Left lung (tissue), 10 donors: ENCODE measurements around the gene LRPAP1. TPM values are rescaled to one million over a fixed set of nuclear protein-coding genes. Genes with fewer than 3 reads are reported as not detected.

Source experiments
- ATAC-seq: fragments of 200-7000 bp; cut with Tn5 transposase; one replicate; pipeline ENCODE4 v1.9.1; 2020; ENCODE audit warnings: moderate library complexity
- DNase-seq, 4 donors: peaks; one replicate each; pipeline ENCODE4 v3.0.0-alpha.2; 2013 to 2020
- H3K27ac ChIP-seq, 2 donors: fragments of 200-600 bp; sonication (generic) in 1 of 2; one replicate each; pipeline versions ENCODE4 v1.5.0 to v1.8.0; 2020 to 2021
- H3K27me3 ChIP-seq, 2 donors: fragments of 200-600 bp; sonication (generic) in 1 of 2; one replicate each; pipeline versions ENCODE4 v1.5.0 to v1.8.0; 2020 to 2021
- H3K36me3 ChIP-seq, 2 donors: fragments of 200-600 bp; sonication (generic) in 1 of 2; one replicate each; pipeline versions ENCODE4 v1.5.0 to v1.8.0; 2020 to 2021
- H3K4me1 ChIP-seq, 2 donors: fragments of 200-600 bp; one replicate each; pipeline ENCODE4 v1.8.0; 2021
- H3K4me3 ChIP-seq, 2 donors: fragments of 200-600 bp; sonication (generic) in 1 of 2; one replicate each; pipeline versions ENCODE4 v1.5.0 to v1.8.0; 2020 to 2021; ENCODE audit warnings: mild to moderate bottlenecking in 1 of 2
- H3K9me3 ChIP-seq, 2 donors: fragments of 200-600 bp; sonication (generic) in 1 of 2; one replicate each; pipeline versions ENCODE4 v1.5.0 to v1.8.0; 2020 to 2021
- intact Hi-C, 2 donors: fragments of 100-400 bp; cut with DNase I; formaldehyde crosslinking; loops; one replicate each; pipeline versions ENCODE4 v1.11.2 to v1.14.2; 2022
- polyA plus RNA-seq, 6 donors: library from polyadenylated mRNA; unstranded; fragments of 120-200 nt; gene quantifications; one replicate each; pipeline ENCODE4 v1.2.1, GENCODE V29; 2013; ENCODE audit not compliant: insufficient read length in 6 of 6
- total RNA-seq, 2 donors: library from RNA; stranded (reverse); fragmentation: NEBNext Ultra II Directional; extraction: Animal tissue kit (Norgen Biotek cat#: 25700); gene quantifications; one replicate each; pipeline ENCODE4 v1.2.1, GENCODE V29; 2021
- TF ChIP-seq, protein P1 (sequence below), 2 donors: fragments of 200-600 bp; sonication (generic) in 1 of 2; IDR thresholded peaks; one replicate each; pipeline versions ENCODE4 v1.5.0 to v1.8.0; 2021; ENCODE audit warnings: antibody characterized with exemption in 2 of 2
- donor health status: DM: no; HTN: yes; CAD: no.
- donor health status: DM: no; HTN: no; CAD: no.

The LRPAP1 gene
- total and polyA plus RNA-seq, 8 donors = 95.9 to 218 (median 112) TPM

DNA sequence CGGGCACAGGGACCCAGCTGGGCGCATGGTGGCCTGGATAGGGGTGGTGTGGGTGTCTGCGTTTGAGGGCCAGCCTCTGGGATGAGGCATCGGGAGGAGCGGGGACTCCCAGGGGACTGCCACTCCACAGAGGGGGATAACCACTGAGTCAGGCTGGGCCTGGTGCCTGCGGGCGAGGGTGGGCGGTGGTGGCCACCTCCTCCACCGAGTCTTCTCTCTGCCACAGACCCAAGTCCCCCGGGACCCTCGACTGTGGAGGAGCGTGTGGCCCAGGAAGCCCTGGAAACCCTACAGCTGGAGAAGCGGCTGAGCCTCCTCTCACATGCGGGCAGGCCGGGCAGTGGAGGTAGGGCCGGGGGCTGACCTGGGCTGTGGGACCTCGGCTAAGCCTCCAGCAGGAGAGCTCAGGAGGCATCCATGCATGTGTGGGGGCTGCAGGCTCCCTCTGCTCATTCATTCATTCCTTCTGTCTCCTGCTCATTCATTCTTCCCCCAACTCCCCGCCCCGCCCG is 42.7 kb downstream of the LRPAP1 start:
- no peaks in the 10 kb centered on the region for H3K9me3 ChIP-seq
- no peak overlapping the region for H3K27ac ChIP-seq
- H3K36me3 ChIP-seq = no peaks in the 10 kb centered on the region
- H3K4me1 ChIP-seq = peaks cover 0 to 11% of the 10 kb centered on the region in 2 donors
- no peak for DNase-seq
- no peak overlapping the region for H3K4me3 ChIP-seq
- TF ChIP-seq, protein P1, sequence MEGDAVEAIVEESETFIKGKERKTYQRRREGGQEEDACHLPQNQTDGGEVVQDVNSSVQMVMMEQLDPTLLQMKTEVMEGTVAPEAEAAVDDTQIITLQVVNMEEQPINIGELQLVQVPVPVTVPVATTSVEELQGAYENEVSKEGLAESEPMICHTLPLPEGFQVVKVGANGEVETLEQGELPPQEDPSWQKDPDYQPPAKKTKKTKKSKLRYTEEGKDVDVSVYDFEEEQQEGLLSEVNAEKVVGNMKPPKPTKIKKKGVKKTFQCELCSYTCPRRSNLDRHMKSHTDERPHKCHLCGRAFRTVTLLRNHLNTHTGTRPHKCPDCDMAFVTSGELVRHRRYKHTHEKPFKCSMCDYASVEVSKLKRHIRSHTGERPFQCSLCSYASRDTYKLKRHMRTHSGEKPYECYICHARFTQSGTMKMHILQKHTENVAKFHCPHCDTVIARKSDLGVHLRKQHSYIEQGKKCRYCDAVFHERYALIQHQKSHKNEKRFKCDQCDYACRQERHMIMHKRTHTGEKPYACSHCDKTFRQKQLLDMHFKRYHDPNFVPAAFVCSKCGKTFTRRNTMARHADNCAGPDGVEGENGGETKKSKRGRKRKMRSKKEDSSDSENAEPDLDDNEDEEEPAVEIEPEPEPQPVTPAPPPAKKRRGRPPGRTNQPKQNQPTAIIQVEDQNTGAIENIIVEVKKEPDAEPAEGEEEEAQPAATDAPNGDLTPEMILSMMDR (IDR thresholded peaks at IDR 0.05) = no peak
- ATAC-seq = no peak
- intact Hi-C loops = no loop called here
- H3K27me3 ChIP-seq = peaks cover 6 to 91% of the 10 kb centered on the region in 2 donors

DNA sequence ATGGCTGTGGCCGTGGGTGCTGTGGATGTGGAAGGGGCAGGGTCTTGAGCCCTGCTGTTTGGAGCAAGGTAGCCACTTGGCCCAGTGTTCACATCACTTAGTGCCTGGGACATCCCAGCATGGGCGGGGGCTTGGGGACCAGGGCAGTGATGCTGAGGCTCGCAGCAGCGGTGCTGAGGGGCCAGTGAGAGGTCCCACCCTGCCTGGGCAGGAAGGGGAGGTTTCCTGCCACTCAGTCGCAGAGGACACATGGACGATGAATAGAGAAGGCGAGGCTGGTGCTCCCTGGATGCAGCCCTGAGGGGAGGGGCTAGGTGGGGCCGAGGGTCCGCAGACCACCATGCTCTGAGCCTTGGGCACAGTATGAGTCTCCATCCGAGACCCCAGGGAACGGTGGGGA is 43.4 kb downstream of the LRPAP1 start:
- no peak overlapping the region for H3K4me3 ChIP-seq
- peaks cover 0 to 13% of the 10 kb centered on the region in 2 donors for H3K4me1 ChIP-seq
- ATAC-seq = no peak
- TF ChIP-seq, protein P1 (IDR thresholded peaks at IDR 0.05) = no peak
- intact Hi-C loops = no loop called here
- H3K27me3 ChIP-seq = peaks cover 6 to 91% of the 10 kb centered on the region in 2 donors
- no peaks in the 10 kb centered on the region for H3K9me3 ChIP-seq
- H3K36me3 ChIP-seq = no peaks in the 10 kb centered on the region
- no peak overlapping the region for H3K27ac ChIP-seq
- no peak for DNase-seq

DNA sequence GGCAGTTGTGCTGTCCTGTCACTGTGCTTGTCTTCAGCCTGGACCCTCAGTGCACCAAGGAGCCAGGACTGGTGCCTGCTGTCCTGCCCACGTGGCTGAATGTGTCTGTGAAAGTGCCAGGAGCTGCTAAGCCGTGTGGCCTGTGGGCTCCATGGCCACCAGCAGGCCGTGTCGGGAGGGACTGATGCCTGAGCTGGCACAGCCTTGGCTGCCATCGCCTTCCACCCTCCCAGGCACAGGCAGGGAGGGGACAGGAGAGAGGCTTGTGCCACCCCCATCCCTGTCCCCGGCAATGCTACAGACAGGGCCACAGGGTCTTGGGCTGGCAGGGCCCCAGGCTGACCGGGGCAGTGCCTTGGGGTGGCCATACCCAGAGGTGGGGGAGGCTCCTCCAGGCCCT is 44.4 kb downstream of the LRPAP1 start:
- peaks cover 6 to 88% of the 10 kb centered on the region in 2 donors for H3K27me3 ChIP-seq
- DNase-seq (no peak), ATAC-seq (no peak)
- no peak overlapping the region for H3K4me3 ChIP-seq
- TF ChIP-seq, protein P1 (IDR thresholded peaks at IDR 0.05) = no peak
- no peaks in the 10 kb centered on the region for H3K36me3 ChIP-seq
- no peaks in the 10 kb centered on the region for H3K9me3 ChIP-seq
- peaks cover 0 to 13% of the 10 kb centered on the region in 2 donors for H3K4me1 ChIP-seq
- no peak overlapping the region for H3K27ac ChIP-seq
- intact Hi-C loops = no loop called here

DNA sequence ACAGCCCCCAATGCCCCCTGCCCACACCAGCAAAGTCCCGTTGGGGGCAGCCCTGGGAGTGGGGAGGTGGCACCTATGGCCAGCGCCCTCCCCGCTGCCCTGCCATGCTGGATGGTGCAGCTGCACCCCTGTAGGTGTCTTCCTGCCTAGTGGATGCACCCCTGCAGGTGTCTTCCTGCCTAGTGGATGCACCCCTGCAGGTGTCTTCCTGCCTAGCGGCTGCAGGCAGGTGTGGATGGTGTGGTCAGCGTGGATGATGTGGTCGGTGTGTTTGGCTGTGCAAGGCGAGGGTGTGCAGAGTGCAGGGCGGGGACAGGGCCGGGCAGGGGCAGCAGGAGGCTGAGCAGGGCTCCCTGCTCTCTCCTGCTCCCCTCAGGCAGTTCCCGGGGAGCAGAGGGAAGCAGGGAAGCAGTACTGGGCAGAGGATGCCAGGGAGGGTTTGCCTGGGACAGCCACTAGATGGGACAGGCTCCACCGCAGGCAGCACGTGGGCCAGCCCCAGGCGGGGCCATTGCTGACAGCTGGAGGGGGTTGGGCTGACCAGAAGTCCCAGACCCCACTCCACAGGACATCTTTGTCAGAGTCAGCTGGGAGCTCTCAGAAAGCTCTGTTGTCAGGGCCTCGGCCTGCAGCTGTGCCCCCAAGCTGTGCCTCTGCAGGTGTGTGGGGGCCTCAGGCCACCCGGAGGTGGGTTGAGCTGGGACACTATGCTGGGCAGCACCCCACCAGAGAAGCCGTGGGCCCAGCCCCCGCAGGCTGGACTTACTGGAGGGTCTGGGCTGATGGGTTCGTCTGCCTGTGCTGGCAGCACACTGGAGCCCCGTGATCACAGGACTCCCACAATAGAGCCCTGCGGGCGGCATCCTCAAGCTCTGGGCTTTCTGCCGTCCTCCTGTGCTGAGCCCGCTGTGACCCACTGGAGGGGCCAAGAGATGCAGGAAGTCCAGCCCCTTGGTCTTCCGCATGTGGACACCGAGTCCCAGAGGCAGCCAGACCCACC is 45.4 kb downstream of the LRPAP1 start:
- DNase-seq (no peak), ATAC-seq (no peak)
- intact Hi-C loops = no loop called here
- Histone ChIP-seq H3K36me3 (no peaks in the 10 kb centered on the region), H3K4me3 (no peak overlapping the region), H3K4me1 (peaks cover 0 to 13% of the 10 kb centered on the region in 2 donors), H3K27ac (no peak overlapping the region), H3K27me3 (peaks cover 6 to 88% of the 10 kb centered on the region in 2 donors), H3K9me3 (no peaks in the 10 kb centered on the region)
- TF ChIP-seq, protein P1 (IDR thresholded peaks at IDR 0.05) = no peak

DNA sequence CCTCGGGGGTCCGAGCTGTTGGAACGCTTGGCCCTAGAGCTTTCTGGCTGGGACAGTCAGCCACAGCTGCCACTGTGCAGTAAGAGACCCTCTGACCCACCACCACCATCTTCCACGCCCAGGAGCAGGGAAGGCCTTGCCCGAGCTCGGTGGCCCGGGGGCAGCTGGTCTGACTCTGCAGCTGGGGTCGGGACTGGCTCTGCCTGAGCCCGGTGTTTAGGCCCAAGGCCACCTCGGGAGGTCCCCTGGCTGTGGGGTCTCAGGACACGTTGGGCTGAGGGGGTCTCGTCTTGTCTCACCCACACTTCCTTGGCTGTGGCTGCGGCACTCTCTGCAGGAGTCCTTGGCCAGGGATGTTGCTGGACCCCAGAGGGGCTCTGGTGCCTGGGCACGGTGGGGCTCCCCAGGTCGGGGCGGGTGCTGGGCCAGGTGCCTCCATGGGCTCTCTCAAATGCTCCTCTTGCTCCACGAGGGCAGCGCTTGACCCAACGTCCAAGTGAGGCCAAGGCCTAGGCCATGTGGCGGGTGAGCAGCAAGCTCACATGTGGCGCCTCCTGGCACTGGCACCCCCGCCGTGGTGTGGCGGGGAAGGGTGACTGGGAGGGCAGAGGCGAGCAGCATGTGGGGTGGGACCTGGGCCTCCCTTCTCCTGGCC is 46.2 kb downstream of the LRPAP1 start:
- Histone ChIP-seq H3K4me1 (peaks cover 0 to 13% of the 10 kb centered on the region in 2 donors), H3K27me3 (peaks cover 6 to 88% of the 10 kb centered on the region in 2 donors), H3K36me3 (no peaks in the 10 kb centered on the region), H3K9me3 (no peaks in the 10 kb centered on the region), H3K27ac (no peak overlapping the region), H3K4me3 (no peak overlapping the region)
- TF ChIP-seq, protein P1 (IDR thresholded peaks at IDR 0.05) = no peak
- intact Hi-C loops = no loop called here
- ATAC-seq (no peak), DNase-seq (no peak)
